Hepatocyte (in vitro differentiated cells): ENCODE results near the gene CAB39L.

Experiments
- CTCF ChIP-seq: fragments of 200-600 bp; sonication (generic); IDR thresholded peaks from 2 replicates; pipeline ENCODE4 v1.5.1; 2016; ENCODE audit warnings: antibody characterized with exemption, mild to moderate bottlenecking; ENCODE audit not compliant: poor library complexity
- EZH2 ChIP-seq: fragments of 200-600 bp; sonication (generic); IDR thresholded peaks from 2 replicates; pipeline ENCODE4 v1.6.1; 2016; ENCODE audit warnings: antibody characterized with exemption, mild to moderate bottlenecking, borderline replicate concordance

DNA sequence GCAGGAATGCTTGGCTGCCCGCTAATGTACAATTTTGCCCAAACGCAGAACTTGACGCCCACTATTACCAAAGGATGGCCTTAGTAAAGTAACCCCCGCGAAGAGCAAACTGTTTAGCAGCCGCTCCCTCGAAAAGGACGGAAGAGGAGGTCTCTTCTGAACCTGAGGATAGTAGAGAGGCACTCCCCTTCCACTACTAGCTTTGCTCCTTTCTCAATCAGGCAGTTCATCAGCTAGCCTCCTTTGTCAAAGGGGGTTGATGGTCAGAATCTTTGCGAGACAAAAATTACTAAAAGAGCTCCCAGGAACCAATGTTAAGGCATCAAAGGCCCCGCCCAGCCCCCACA, 534 bp downstream of the CAB39L start:
- TF ChIP-seq CTCF (no peak), EZH2 (no peak)
